ENCODE data around the gene CNTN4. TPM values are rescaled to one million over a fixed set of nuclear protein-coding genes. Genes with fewer than 3 reads are reported as not detected.

The CNTN4 gene
- total RNA-seq, 2 donors from 2014 or later, result 13.0 to 50.1 TPM

GRCh38 chr3:2957115-2957514, 858.4 kb downstream of the CNTN4 start:
- Histone ChIP-seq H3K27ac (no peak overlapping the region), H3K9me3 (no peaks in the 10 kb centered on the region), H3K4me1 (no peaks in the 10 kb centered on the region), H3K4me3 (no peak overlapping the region), H3K36me3 (replicated peaks in 1 of 2; ENCODE audit: insufficient read depth in 1 of 2, low read depth in 2 of 2) (no peaks in the 10 kb centered on the region), H3K27me3 (no peaks in the 10 kb centered on the region)
- ATAC-seq (no peak), DNase-seq (no peak)
- TF ChIP-seq POLR2A (IDR thresholded peaks at IDR 0.05) (no peak), CTCF (IDR thresholded peaks at IDR 0.05) (no peak)
- WGBS, 2 donors, result 52 to 56% methylated on average over 3 of the region's 3 CpGs
- intact Hi-C loops (cut with DNase I), result no loop called here

GRCh38 chr3:2958551-2958950, 859.9 kb downstream of the CNTN4 start:
- no peak overlapping the region for H3K27ac ChIP-seq
- ATAC-seq (no peak), DNase-seq (no peak)
- no peaks in the 10 kb centered on the region for H3K27me3 ChIP-seq
- no peaks in the 10 kb centered on the region for H3K36me3 ChIP-seq (replicated peaks in 1 of 2; ENCODE audit: insufficient read depth in 1 of 2, low read depth in 2 of 2)
- TF ChIP-seq CTCF (IDR thresholded peaks at IDR 0.05) (no peak), POLR2A (IDR thresholded peaks at IDR 0.05) (no peak)
- H3K4me3 ChIP-seq, result no peak overlapping the region
- 50 to 67% methylated on average over 1 of the region's 1 CpG for WGBS, 2 donors
- H3K9me3 ChIP-seq, result no peaks in the 10 kb centered on the region
- no peaks in the 10 kb centered on the region for H3K4me1 ChIP-seq
- intact Hi-C loops (cut with DNase I), result no loop called here

- Histone ChIP-seq H3K4me3 (no peak overlapping the region), H3K27ac (no peak overlapping the region), H3K9me3 (no peaks in the 10 kb centered on the region), H3K4me1 (no peaks in the 10 kb centered on the region), H3K27me3 (no peaks in the 10 kb centered on the region), H3K36me3 (replicated peaks in 1 of 2; ENCODE audit: insufficient read depth in 1 of 2, low read depth in 2 of 2) (no peaks in the 10 kb centered on the region)
- TF ChIP-seq POLR2A (IDR thresholded peaks at IDR 0.05), result no peak
- 48 to 66% methylated on average over 1 of the region's 1 CpG for WGBS, 2 donors
- intact Hi-C loops (cut with DNase I), result no loop called here
- ATAC-seq (no peak), DNase-seq (no peak)
Observed at GRCh38 chr3:2961576-2961975, 862.9 kb downstream of the CNTN4 start.

GRCh38 chr3:2967871-2968270, 869.2 kb downstream of the CNTN4 start:
- intact Hi-C loops (cut with DNase I), result no loop called here
- WGBS, 2 donors, result 37 to 49% methylated on average over 2 of the region's 2 CpGs
- ATAC-seq (no peak), DNase-seq (no peak)
- Histone ChIP-seq H3K4me1 (no peaks in the 10 kb centered on the region), H3K4me3 (no peak overlapping the region), H3K27ac (no peak overlapping the region), H3K9me3 (no peaks in the 10 kb centered on the region), H3K27me3 (no peaks in the 10 kb centered on the region), H3K36me3 (replicated peaks in 1 of 2; ENCODE audit: insufficient read depth in 1 of 2, low read depth in 2 of 2) (no peaks in the 10 kb centered on the region)
- TF ChIP-seq POLR2A (IDR thresholded peaks at IDR 0.05), result no peak

GRCh38 chr3:2968475-2968874, 869.8 kb downstream of the CNTN4 start:
- no peak for ATAC-seq
- intact Hi-C loops (cut with DNase I), result no loop called here

More at GRCh38 chr3:2968475-2968874, 869.8 kb downstream of the CNTN4 start:
- Histone ChIP-seq H3K4me3 (no peak overlapping the region), H3K4me1 (no peaks in the 10 kb centered on the region), H3K9me3 (no peaks in the 10 kb centered on the region), H3K27ac (no peak overlapping the region), H3K36me3 (replicated peaks in 1 of 2; ENCODE audit: insufficient read depth in 1 of 2, low read depth in 2 of 2) (no peaks in the 10 kb centered on the region), H3K27me3 (no peaks in the 10 kb centered on the region)
- DNase-seq, result no peak
- no peak for TF ChIP-seq CTCF (IDR thresholded peaks at IDR 0.05)
- no peak for TF ChIP-seq POLR2A (IDR thresholded peaks at IDR 0.05)

All from body of pancreas (tissue), 4 donors.